Stimulated activated CD8-positive, alpha-beta memory T cell treated with anti-CD3 and anti-CD28 coated beads, Interleukin-4, amount 100 ng/mL, for 1 hour (primary cell): ENCODE measurements around the gene SHISA5.
"Not testable (repeated sequence)": the region's sequence is repeated elsewhere in the genome, so short reads cannot be mapped to it uniquely, and the experiment has no call there.

Experiments
- DNase-seq, 2 donors: peaks; one replicate each; pipeline ENCODE4 v3.0.0-alpha.2; 2020; ENCODE audit warnings: low read depth in 2 of 2, low spot score in 1 of 2

The SHISA5 gene

DNA sequence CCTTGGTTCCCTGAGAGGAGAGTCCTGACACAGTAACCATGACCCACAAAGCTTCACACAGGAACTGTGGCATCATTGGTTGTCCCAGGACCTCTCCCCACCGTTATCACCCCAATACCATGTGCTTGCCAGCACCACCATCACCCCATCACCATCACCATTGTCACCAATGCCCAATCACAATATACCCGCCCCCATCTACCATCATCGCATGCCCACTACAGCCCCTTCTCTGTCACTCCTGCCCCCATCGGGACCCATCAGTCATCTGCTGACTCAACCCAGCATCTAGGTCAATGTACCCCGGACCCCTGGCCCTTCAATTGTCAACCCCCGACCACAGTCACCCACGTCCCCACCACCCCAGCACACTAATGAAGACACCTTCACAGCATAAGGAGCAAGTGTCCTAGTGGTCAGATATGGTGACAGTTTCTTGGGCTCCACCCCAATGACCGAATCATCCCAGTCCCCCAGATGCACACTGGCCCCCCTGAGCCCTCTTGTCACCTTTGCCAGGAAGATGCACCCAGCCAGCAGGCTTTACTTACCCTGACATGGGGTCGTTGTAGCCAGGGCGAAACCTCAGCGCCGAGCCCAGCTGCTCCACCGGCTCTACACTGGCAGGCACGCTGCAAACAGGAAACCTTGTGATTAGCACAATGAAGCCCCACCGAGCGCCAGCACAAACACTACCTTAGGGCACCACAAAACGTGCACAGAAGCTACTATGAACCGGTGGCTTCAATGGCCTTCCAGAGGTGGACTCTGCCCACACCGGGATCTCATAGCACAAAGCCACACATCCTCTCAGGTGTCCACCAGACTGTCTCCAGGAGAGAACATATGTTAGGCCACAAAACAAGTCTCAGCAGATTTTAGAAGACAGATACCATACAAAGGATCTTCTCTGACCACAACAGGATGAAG is 25.1 kb downstream of the SHISA5 start:
- DNase-seq, result peak in 1 of 2 donors; percentile 41

DNA sequence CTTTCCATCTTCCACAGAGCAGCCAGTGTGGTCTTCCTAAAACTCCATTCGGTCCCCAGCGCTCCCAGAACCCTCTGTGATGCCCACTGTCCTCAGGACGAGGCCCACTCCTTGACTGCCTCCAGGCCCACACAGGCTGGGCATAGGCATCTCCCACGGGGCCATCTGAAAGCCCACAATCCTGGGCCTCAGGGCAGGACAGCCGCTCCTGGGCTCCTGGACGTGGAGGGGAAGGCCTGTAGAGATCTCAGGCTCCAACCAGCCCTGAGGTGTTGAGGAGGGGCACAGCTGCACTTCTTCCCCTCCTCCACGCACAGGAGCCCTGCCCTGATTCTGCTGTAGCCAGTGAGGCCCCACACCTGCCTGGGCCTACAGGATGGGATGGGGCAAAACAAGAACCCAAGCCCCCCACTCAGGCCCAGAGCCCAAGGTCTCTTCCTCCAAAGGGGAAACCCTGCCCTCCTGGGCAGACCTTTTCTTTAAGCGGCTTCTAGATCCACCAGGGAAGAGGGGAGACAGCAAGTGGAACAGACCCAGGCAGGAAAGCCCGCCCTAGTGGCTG is 25.9 kb downstream of the SHISA5 start:
- no peak for DNase-seq

DNA sequence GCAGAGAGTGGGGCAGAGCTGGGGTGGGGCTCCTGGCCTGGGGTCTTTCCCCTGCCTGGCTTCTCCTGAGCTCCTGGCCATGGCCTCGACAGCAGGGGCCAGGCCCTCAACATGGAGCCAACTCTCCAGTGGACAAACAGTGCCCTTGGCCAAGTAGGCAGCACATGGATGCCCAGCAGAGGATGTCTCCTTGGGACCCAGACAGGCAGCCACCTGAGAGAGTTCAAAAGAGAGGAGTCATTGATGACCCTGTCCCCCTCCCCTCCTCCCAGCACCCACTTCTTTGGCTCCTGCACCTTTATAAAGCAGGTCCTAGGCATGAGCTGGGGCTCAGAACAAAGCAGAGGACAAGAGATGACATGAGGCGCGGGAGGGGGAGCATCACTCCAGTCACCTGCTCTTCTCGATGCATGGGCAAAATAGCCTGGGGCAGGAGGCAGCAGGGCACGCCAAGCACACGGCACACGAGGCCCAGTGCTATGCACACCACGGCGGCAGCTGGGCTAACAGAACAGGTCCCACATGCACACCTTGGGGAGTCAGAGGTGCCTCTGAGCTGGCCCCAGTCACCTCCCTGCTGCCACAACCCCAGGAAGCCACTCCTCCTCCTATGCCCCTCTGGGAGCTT is 27.4 kb downstream of the SHISA5 start:
- no peak for DNase-seq

DNA sequence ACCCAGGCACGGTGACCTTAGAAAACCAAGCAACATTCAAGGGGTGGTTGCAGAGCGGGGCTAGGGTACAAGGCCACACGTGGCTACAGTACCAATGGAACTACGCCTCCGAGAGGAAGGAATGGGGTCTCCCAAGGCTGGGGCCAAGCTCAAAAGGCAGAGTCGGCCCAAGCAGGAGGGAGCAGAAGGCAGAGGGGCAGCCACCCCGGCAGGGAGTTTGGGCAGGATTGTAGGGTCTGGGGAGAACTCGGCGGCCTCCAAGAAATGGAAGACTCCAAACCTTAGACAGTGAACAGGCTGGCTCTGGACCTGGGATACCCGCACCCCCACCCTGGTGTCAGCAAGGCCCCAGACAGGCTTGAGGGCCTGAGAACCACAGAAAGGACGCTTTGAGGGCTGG is 28.8 kb downstream of the SHISA5 start:
- DNase-seq, result no peak

DNA sequence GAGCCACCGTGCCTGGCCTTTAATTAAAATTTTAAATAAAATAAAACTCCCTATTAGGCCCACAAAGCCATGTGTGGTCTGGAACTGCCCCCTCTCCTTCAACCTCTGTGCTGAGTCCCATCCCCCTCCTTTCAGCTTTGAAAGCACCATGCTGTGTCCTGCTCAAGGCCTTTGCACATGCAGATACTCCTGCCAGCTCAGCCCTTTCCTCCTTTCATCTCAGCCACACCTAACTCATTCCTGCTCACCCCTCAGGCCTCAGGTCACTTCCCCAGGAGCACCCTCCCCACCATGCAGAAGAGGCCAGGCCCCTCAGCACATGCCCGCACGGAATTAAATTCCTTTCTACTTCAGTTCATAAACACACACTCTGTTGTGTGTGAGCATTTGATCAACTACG is 29.4 kb downstream of the SHISA5 start:
- DNase-seq, result no peak

DNA sequence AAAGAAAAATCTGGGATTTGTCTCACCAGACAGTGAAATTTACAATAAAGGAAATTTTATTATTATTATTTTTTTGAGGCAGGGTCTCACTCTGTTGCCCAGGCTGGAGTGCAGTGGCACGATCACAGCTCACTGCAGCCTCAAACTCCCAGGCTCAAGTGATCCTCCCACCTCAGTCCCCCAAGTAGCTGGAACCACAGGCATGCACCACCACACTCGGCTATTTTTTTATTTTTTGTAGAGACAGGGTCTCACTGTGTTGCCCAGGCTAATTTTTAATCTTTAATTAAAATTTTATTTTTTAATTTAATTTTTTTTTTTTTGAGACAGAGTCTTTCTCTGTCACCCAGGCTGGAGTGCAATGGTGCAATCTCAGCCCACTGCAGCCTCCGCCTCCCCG is 29.9 kb downstream of the SHISA5 start:
- not testable (repeated sequence) for DNase-seq

DNA sequence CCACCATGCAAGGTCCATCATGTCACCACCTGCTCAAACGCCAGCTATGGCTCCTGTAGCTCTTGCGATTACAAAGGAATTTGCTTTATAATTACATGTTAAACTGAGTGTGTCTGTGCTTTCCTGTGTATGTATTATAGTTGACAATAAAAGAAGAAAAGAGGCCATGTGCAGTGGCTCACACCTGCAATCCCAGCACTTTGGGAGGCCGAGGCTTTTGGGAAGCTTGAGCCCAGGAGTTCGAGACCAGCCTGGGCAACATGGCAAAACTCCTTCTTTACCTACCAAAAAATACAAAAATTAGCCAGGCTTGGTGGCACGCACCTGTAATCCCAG is 30.4 kb downstream of the SHISA5 start:
- no peak for DNase-seq

DNA sequence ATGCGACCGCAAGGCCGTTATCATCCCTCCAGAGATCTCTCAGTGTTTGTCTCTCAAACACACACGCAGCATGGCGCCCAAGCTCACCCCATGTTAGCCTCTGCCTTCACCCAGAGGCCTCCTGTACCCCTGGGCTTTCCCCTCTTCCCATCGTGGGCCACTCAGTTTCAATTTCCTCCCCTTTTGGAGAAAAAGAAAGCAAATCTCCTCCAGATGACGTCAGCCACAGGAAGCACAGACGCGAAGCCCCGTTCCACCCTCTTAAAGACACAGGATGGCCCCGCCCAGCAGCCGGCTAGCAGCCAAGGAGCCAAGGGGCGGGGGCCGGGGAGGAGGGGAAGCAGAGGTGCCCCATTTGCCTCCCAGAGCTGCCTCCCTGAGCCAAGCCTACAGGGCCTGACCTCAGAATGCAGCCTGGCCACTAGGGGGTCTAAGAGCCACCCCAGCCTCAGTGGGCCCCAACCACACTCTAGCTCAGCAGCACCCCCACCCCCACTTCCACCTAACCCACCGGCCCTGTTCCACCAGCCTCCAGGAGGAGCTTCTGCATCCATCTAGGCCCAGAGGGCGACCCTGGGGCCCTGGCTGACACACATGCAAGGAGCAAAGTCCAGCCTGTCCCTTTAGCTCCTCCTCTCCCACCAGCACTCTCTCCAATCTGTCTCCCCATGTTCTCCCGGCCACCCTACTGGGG is 30.9 kb downstream of the SHISA5 start:
- DNase-seq, result peak; percentile 79 to 89

DNA sequence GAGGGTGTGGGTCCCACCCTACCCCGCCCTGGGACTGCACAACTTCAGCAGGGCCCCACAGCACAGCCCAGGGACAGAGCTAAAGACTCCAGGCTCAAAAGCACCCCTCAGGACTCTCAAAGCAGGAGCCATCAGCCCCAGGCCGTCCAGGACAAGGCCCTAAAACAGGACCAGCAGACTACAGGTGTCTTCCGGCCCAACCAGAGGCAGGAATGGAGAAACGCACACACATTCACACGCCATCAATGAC is 31.4 kb downstream of the SHISA5 start:
- no peak for DNase-seq

DNA sequence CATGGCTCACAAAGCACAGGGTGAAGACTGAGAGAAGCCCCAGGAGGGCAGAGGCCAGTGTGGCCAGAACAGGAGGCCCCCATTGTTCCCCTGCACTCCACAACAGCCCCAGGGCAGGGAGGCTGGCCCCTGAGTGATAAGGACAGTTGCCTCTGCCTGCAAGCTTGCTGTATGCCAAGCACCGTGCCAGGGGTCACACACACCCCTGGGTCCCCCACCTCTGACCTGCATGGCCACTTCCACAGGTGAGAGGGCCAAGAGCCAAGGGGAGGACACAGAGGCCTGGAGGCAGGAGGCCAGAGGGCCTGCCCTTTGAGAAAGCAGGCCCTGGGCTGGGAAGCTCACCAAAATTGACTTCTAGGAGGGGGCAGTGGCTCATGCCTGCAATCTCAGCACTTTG is 33.7 kb downstream of the SHISA5 start:
- DNase-seq, result no peak

DNA sequence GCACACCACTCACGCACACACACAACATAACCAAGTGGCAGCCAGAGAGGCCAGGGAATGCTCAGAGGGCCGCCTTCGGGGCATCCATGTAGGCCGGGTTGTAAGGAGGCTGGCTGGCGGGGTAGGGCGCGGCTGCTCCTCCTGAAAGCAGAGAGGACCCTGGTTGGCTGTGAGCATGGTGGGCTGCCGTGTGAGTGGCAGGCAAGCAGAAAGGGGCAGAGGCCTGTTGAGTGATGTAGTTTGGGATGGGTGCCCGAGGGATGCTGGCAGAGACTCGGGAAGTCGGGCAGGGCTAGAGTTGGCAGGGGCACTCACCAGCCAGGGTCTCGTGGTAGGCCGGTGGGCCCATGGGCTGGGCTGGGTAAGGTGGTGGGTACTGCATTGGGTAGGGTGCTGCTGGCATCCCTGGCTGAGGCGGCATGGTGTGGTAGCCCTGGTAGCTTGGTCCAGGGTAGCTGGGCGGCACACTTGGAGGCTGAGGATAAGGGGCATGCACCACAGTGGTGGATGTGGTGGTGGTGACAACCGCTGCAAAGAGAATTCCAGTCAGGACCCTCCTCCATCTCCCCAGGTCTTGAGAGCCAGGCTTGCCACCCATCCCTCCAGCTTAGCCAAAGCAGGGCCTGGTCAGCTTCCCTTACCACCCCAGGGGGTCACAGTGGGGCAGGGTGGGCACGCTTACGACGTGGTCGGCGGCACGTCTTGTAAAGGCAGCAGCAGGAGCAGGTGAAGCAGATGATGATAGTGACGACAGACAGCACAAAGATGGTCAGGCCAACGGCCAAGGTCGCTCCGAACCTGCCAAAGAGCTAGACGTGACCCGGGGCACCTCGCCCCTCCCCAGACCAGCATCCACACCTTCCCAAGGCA is 34.7 kb downstream of the SHISA5 start:
- no peak for DNase-seq

DNA sequence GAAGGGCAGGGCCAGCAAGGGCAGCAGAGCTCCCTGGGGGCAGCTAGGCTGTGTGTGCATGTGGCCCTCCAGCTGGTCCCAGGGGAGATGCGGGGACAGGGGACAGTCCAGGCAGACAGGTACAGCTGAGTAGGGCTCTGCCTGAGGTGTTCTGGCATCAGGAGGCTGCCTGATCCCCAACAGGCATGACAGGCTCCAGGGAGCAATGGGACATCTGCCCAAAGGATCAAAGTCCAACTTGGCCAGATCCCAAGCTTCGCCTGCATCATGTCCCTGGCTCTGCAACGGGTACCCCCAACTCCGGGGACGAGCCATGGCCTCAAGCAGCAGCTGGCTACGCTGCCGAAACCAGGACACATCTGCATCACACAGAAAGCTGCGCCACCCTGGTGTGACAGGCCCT is 35.6 kb downstream of the SHISA5 start:
- DNase-seq, result no peak

DNA sequence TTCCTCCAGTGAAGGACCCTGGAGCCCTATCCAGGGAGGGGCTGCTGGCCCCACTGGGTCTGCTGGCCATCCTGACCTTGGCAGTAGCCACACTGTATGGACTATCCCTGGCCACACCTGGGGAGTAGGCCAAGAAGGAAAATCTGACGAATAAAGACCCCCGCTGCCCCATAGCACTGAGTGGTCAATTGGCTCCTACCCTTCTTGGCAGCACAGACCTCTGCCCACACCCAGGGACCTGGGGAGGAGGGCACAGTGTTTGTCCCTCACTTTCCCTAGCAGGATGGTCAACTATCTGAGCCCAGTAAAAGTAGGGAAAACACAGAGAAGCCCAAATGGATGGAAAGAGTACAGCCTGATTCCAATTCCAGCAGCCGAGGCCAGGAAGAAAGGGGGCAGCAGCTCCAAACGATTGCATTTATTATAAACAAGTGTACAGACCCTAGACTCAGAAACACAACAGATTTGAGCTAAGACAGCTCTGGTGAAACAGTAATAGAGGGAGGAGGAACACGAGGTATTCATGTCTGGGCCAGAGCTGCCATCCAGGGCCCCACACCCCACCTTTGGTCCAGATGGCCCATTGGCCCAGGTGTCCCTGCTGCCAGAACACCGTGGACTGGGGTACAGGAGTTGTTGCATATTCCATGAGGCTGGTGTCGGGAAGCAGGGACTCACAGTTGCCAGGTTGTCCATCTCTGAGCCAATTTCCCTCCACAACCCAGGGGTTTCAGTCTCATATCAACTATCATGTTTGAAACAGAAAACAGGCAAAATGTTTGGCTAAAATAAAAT is 36.3 kb downstream of the SHISA5 start:
- no peak for DNase-seq

DNA sequence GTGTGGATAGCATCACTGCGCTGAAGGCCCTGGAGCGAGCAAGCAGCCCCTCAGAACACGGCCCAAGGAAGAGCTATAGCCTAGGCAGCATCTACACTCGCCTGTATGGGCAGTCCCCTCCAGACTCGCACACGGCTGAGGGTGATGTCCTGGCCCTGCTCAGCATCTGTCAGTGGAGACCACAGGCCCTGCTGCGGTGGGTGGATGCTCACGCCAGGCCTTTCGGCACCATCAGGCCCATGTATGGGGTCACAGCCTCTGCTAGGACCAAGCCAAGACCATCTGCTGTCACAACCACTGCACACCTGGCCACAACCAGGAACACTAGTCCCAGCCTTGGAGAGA is 36.9 kb downstream of the SHISA5 start:
- DNase-seq, result no peak

DNA sequence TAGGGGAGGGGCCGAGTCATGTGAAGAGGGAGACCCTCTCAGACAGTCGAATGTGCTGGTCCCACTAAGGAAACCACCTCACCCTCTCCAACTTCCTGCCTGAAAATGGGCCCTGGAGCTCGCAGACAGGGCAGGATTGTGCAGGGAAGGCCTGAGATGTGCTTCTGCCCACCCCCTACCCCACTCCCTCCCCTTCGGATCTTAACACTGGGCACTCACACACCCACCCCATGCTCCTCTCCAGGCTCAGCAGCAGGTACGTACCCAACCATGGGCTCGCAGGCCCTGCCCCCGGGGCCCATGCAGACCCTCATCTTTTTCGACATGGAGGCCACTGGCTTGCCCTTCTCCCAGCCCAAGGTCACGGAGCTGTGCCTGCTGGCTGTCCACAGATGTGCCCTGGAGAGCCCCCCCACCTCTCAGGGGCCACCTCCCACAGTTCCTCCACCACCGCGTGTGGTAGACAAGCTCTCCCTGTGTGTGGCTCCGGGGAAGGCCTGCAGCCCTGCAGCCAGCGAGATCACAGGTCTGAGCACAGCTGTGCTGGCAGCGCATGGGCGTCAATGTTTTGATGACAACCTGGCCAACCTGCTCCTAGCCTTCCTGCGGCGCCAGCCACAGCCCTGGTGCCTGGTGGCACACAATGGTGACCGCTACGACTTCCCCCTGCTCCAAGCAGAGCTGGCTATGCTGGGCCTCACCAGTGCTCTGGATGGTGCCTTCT is 37.4 kb downstream of the SHISA5 start:
- DNase-seq, result peak in 1 of 2 donors; percentile 11

DNA sequence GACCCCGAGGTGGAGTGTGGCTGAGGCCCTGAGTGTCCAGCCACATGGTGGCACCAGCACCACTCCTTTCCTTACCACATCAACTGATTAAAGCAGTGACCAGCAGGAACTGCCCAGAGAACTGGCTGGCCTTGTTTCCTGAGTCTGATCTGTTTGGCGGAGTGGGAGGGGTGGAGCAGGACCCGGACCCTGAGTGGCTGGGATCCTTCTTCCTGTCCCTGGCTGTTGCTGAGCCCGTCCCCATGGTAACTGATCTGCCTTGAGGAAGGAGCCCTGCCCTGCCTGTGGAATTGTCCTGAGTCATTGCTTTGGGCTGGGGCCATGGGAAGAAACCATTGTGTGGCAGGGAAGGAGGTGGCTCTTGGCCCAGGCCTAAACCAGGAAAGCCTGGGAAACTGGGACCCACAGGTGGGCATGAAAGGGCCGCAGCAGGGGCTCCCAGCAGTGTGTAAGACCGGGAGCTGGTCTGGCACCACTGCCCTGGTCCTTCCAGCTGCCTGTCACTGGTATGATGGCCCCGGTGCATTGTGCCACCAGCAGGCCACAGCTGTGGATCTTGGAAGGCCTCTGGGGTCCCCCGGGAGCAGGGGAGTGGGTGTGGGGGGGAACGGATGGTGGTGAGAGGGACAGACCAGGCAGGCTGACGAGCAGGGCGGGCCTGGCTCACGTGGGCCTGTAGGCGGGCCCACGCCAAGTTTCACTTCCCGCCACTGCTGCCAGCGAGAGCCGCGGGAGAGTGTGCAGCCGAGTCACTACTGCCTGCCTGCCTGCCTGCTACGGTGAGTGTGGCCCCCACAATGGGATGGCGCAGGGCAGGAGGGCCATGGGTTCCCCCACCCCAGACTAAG is 38.2 kb downstream of the SHISA5 start:
- peak in 1 of 2 donors; percentile 60 for DNase-seq

DNA sequence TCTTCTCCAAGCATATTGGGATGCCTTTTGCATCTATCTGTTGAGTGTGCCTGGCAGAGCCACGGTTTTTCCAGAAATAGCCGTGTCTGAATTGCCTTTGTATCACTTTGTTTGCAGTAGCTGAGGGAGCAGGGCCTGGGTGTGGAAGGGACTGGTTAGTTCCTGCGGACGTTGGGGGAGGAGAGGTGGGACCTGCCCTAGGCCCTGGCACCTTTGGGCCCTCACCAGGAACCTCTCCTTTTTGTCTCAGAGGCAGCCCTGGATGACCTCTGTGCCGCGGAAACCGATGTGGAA is 38.8 kb downstream of the SHISA5 start:
- DNase-seq, result no peak

DNA sequence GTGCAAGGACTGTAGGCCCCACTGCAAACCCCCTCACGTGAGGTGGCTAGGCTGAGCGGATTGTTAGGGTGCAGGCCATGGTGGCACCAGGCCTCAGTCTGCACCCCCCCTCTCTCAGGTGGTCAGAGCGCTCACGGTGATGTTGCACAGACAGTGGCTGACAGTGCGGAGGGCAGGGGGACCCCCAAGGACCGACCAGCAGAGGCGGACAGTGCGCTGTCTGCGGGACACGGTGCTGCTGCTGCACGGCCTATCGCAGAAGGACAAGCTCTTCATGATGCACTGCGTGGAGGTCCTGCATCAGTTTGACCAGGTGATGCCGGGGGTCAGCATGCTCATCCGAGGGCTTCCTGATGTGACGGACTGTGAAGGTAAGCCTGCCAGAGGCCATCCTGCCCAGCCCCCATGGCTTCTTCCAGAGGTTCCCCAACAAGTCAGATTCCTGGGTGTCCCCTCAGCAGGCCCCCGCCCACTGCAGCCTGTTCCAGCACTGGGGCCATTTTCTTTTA is 39.2 kb downstream of the SHISA5 start:
- DNase-seq, result no peak

DNA sequence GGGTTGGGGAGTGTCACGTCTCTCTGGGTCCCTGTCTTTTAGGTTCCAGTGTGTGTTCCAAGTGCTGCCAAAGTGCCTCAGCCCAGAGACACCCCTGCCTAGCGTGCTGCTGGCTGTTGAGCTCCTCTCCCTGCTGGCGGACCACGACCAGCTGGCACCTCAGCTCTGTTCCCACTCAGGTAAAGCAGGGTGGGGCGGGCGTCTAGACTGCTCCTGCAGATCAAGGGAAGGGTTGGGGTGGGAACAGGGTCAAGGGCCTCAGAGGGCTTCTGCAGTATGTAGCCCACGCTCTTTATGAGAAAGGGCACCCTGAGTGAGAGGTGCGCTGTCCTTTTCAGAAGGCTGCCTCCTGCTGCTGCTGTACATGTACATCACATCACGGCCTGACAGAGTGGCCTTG is 40.3 kb downstream of the SHISA5 start:
- DNase-seq, result no peak
